ENCODE results near the gene ACTMAP.

DNA sequence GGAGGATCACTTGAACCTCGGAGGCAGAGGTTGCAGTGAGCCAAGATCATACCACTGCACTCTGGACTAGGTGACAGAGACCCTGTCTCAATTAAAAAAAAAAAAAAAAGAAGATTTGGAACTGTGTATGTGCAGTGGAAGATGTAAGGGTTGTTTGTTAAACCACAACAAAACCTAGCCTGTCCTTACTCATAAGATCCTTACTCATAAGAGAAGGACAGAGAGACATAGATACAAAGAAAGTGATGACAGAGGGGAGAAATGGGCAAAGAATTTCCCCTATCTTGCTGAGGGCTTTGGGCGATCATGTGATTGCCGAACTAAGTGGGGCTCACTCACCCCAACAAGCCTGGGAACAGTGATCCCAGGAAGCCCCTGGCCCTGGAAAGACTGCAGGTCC is 25.4 kb downstream of the ACTMAP start:
- no peak for TF ChIP-seq CEBPB (IDR thresholded peaks at IDR 0.05; ENCODE audit: low read depth, low read length)
- TF ChIP-seq CTCF (IDR thresholded peaks at IDR 0.05; ENCODE audit: control extremely low read depth in 1 of 3, insufficient read depth in 1 of 3, low read depth in 1 of 3, low read length in 3 of 3), result no peak
- TF ChIP-seq POLR2A (IDR thresholded peaks at IDR 0.05; ENCODE audit: control extremely low read depth in 1 of 2, low read depth in 2 of 2, low read length in 2 of 2), result no peak
- no peak for TF ChIP-seq MAFK (IDR thresholded peaks at IDR 0.05; ENCODE audit: low read depth, low read length)
- no peak for TF ChIP-seq TAF1 (IDR thresholded peaks at IDR 0.05; ENCODE audit: low read depth, low read length)
- no peak for TF ChIP-seq SIX5 (IDR thresholded peaks at IDR 0.05; ENCODE audit: low read depth, low read length)
- no peak for TF ChIP-seq SAP30 (IDR thresholded peaks at IDR 0.05; ENCODE audit: insufficient read depth, insufficient replicate concordance, low read length)
- TF ChIP-seq EZH2 (IDR thresholded peaks at IDR 0.05; ENCODE audit: low read depth, low read length, severe bottlenecking), result no peak
- TF ChIP-seq SP1 (IDR thresholded peaks at IDR 0.05; ENCODE audit: low read depth, low read length), result no peak
- no peak for TF ChIP-seq NRF1 (IDR thresholded peaks at IDR 0.05; ENCODE audit: low read depth, low read length)
- no peak for TF ChIP-seq SUZ12 (IDR thresholded peaks at IDR 0.05; ENCODE audit: low read length)
- TF ChIP-seq RFX5 (IDR thresholded peaks at IDR 0.05; ENCODE audit: borderline replicate concordance, low read depth, low read length), result no peak
- no peak for TF ChIP-seq EP300 (IDR thresholded peaks at IDR 0.05; ENCODE audit: borderline replicate concordance in 1 of 2, low read depth in 2 of 2, low read length in 2 of 2)

All from H1 (cell line).